DMS153 (cell line): ENCODE results near the gene GREB1.

Experiments
- DNase-seq: peaks from one replicate; lab custom pipeline; 2025; lab: John Stamatoyannopoulos, UW

Gene GREB1

GRCh38 chr2:11539317-11540147, 5.7 kb downstream of the GREB1 start:
- peak; percentile 98 for DNase-seq

DNA sequence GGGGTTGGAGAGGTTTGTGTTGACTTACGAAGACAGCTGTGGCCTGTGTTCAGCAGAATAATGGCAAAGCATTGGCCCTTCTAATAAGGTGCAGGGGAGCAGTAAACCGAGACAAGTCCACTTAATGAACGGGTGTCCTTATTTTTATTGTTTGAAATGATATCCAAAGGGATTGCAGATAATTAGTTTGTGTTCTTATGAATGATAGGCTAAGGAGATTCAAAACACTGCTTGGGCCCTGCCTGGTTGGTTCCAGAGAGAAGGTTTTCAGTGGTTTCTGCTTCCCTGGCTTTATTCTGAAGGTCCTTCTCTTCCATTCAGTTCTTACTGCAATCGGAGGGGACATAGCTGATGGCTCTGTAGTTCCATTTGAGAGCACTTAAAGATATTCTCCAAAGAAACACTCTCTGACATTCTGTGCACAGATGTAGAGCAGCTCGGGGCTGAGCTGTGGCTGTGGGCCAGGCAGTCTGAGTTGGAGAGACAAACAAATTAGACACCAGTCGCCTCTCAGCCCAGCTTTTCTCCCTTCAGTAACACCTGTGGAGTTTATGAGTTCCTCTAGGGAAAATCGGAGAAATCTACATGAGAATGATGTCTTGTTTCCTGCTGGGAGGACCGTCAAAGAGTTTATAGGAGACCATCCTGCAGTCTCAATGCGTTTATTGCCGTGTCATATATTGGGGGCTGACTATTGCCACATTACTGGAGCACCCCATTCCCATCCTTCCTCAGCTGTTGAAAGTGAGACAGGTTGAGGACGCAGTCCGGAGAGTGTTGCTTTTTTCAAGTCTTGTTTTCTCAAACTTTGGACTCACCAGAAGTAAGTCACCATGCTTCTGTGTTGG, 6.5 kb downstream of the GREB1 start:
- peak; percentile 57 for DNase-seq

- DNase-seq = no peak
Observed at GRCh38 chr2:11540996-11541692, 7.3 kb downstream of the GREB1 start.

- DNase-seq = no peak
Observed at GRCh38 chr2:11541693-11542274, 7.9 kb downstream of the GREB1 start.

- DNase-seq = peak; percentile 12
Observed at GRCh38 chr2:11542275-11542819, 8.5 kb downstream of the GREB1 start.

DNA sequence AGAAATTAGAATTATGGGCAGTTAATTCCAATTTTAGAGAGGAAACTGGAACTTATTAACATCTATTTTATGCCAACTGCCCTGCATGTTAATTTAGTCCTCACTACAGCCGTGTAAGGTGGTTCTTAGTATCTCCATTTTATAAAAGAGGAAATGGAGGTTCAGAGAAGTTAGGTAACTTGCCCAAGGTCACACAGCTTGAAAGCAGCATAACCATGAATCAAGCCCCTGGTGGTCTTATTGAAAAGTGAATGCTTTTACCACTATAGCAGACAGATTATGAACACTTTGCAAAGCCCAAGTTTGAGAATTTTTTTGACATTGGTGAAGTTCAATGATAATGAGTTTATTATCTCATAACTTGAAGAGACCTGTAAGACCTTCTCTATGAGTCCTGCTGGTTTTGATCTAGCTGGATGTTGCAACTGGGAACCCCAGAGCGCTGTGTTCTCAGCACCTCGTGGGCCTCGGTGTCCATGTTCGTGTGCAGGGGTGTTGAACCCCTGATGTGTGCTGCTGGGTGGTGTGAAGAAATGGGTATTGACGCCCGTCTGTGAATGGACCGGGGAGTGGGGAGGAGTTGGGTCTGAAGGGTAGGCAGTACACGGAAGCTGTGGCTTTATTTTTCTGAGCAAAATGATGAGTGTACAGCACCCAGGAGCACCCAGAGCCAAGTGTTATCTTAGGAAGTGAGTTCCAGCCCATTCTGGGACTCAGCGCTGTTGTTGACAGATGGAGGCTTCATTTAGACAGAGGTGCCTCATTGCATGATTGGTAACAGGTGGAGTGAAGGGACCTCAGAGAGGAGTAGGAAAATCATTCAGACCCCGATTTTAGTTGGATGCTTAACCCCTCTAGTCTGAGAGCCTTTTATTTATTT, 9.7 kb downstream of the GREB1 start:
- no peak for DNase-seq

GRCh38 chr2:11546072-11546471, 12.2 kb downstream of the GREB1 start:
- no peak for DNase-seq

DNA sequence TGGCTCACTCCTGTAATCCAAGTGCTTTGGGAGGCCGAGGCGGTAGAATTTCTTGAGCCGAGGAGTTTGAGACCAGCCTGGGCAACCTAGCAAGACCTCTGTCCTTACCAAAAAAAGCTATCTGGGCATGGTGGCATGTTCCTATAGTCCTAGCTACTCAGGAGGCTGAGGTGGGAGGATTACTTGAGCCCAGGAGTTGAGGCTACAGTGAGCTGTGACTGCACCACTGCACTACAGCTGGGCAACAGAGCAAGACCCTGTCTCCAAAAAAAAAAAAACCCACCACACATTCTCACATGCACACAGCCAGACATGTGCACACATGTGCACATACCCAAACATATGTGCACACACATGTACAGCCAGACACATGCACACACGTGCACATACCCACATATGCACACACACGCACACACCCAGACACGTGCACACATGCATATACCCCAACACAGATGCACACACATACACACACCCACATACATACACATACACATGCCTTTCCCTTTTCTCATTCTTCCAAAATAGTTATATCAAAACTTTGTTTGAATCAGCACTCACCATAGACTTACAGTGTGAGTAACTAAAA, 14.2 kb downstream of the GREB1 start:
- no peak for DNase-seq

DNA sequence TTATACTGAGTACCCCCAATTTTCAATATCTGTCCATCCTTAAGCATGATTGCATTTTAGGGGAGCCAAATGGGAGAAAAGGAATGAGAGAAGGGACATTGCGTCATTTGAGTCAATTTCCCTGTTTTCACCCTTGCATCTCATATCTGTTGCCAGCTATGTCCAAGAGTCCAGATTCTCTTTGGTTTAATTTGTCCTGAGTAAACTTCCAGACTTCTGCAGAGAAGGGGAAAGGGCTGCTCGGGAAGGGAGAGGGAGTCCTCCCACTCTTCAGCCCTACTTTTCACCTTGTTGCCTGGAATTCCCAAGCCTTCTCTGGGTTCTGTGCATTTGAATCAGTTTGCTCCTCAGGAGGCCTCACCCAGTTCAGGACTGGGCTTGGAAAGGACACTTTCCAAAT, 16.5 kb downstream of the GREB1 start:
- no peak for DNase-seq

DNA sequence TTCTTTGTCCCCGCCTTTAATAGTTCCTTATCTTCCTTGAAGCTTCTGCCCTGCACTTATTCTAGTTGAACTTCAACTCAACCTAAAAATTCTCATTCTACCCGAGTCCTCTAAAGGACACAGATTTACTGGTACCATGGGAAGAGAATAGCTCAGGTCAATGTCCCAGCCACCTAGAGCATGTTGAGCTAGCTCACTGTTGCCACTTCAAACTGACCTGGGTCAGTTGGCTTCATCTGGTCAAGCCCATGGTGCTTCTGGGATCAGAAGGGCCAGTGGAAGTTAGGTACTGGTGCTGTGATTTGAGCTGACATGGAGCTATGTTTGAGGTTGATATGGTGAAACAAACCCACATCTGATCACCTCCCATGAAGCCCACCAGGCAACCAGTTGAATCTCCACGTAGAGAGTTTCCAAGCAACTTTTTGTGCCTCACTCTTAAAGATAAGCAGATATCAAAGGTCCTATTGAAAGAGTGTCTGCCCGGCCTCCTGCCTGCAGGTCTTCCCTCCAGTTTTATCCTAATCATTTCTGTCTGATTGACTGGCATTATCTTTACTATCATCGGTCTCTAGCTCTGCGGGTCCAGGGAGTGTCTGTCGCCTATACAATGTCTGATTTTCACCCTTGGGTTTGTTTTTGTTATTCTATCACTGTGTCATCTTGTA, 17.2 kb downstream of the GREB1 start:
- DNase-seq = no peak

DNA sequence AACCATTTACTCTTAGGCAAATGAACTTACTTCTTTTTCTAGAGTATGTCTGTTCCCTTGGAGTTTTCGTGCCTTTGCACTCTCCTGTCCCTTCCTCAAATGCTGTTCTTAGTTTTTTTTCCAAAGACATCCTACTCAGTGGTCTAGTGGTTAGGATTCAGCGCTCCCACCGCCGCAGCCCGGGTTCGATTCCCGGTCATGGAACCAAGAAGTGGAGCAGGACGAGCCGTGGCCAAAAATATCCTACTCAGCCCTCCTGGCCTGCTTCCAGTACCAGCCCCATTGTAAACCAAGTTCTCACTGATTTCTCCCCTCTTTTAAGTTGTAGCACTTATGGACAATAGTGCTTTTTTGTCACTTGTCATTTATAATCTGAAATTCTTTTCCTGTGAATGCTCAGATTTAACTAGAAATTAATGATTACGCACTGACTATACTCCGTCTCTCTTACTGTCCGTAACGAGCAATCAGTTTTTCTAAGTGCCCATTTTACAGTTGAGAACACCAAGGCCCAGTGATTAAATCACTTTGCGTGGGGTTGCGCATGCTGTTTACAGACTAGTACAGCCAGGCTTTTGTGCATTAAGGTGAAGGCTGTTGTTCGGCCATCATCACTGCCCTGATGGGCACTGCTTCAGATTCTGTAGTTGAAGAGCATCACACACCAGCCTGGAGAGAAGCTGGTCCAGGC, 17.9 kb downstream of the GREB1 start:
- DNase-seq = no peak

DNA sequence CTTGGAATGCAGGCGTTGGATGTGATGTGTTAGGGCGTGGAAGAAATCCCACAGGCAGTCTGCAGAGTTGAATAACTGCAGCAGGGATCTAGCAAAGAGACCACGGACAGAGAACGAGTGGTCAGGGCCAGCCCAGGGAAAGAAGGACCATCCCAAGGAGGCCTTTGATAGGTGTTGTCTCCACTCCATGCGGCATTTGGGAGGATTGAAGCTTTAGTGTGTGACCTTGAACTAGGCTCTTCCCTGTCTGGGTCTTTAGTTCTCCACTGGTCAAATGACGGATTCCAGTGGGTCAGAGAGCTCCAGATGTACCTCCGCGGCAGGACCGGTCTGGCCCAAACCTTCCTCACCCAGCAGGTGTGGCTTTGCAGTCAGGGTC, 18.4 kb downstream of the GREB1 start:
- DNase-seq = no peak

GRCh38 chr2:11553661-11554398, 20.0 kb downstream of the GREB1 start:
- no peak for DNase-seq

GRCh38 chr2:11554399-11554716, 20.5 kb downstream of the GREB1 start:
- no peak for DNase-seq

- DNase-seq = no peak
Observed at GRCh38 chr2:11556101-11556806, 22.4 kb downstream of the GREB1 start.

DNA sequence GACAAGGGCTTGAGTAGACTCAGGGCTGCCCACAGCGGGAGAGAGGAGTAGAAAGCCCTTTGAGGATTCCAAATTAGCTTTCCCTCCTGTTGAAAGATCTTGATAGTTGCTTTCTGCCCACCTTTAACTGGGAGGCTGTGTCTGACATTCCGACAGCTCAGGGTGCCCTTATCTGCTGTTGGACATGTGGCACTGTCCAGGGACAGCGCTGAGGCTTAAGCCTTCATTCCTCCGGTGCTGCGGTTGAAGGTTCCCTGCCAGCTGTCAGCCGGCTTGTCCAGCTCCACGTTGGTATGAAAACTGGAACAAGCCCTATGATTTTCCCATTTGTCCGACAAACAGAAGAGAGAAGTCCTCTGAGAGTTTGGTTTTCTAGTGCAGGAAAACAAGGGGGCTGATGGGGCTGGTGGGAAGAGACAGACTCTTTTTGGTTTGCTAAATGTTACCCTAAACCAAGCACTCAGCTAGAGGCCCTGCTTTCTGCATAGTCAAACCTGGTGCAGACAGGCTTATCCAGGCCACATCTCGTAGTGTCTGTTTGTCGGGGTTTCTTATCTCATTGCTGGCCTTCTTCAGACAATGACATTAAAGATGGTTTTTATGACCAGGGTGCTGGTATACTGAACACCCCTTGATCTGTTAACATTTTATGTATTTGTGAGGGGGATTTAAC, 24.5 kb downstream of the GREB1 start:
- no peak for DNase-seq

- no peak for DNase-seq
Observed at GRCh38 chr2:11559066-11559785, 25.4 kb downstream of the GREB1 start.
